ENCODE measurements around the gene IFIT1.

DNA sequence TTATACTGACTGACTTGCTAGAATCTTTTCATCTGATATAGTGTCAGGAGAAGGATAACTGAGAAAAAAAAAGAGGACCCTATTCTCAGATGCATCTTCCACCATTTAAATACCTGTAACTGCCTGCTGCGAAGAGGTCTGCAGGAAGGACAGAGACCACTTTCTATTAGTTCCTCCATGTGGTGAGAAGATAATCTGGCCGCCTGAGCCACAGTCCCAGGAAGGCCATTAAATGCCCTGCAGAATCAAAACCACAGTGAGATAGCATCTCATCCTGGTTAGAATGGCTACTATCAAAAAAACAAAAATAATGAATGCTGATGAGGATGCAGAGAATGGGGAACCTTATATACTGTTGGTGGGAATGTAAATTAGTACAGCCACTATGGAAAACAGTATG lies 34.4 kb upstream of the IFIT1 start:
- TF ChIP-seq, protein P1, sequence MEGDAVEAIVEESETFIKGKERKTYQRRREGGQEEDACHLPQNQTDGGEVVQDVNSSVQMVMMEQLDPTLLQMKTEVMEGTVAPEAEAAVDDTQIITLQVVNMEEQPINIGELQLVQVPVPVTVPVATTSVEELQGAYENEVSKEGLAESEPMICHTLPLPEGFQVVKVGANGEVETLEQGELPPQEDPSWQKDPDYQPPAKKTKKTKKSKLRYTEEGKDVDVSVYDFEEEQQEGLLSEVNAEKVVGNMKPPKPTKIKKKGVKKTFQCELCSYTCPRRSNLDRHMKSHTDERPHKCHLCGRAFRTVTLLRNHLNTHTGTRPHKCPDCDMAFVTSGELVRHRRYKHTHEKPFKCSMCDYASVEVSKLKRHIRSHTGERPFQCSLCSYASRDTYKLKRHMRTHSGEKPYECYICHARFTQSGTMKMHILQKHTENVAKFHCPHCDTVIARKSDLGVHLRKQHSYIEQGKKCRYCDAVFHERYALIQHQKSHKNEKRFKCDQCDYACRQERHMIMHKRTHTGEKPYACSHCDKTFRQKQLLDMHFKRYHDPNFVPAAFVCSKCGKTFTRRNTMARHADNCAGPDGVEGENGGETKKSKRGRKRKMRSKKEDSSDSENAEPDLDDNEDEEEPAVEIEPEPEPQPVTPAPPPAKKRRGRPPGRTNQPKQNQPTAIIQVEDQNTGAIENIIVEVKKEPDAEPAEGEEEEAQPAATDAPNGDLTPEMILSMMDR (IDR thresholded peaks at IDR 0.05) = no peak
- no peak for TF ChIP-seq POLR2A (IDR thresholded peaks at IDR 0.05)

Data from lower leg skin (tissue), 3 donors.